ENCODE data around the gene DKK2.
"Not testable (repeated sequence)": the region's sequence is repeated elsewhere in the genome, so short reads cannot be mapped to it uniquely, and the experiment has no call there.

DKK2 gene

GRCh38 chr4:106951891-106952290 is 84.2 kb downstream of the DKK2 start:
- H3K27ac ChIP-seq, result no peak overlapping the region
- no peak for TF ChIP-seq ZFX (IDR thresholded peaks at IDR 0.05)
- TF ChIP-seq, protein P1, sequence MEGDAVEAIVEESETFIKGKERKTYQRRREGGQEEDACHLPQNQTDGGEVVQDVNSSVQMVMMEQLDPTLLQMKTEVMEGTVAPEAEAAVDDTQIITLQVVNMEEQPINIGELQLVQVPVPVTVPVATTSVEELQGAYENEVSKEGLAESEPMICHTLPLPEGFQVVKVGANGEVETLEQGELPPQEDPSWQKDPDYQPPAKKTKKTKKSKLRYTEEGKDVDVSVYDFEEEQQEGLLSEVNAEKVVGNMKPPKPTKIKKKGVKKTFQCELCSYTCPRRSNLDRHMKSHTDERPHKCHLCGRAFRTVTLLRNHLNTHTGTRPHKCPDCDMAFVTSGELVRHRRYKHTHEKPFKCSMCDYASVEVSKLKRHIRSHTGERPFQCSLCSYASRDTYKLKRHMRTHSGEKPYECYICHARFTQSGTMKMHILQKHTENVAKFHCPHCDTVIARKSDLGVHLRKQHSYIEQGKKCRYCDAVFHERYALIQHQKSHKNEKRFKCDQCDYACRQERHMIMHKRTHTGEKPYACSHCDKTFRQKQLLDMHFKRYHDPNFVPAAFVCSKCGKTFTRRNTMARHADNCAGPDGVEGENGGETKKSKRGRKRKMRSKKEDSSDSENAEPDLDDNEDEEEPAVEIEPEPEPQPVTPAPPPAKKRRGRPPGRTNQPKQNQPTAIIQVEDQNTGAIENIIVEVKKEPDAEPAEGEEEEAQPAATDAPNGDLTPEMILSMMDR (conservative IDR thresholded peaks at IDR 0.05), result no peak

- TF ChIP-seq, protein P1 (conservative IDR thresholded peaks at IDR 0.05), result no peak
- no peak for TF ChIP-seq ZFX (IDR thresholded peaks at IDR 0.05)
- H3K27ac ChIP-seq, result no peak overlapping the region
These were observed 94.3 kb downstream of the DKK2 start for GRCh38 chr4:106941841-106942240.

DNA sequence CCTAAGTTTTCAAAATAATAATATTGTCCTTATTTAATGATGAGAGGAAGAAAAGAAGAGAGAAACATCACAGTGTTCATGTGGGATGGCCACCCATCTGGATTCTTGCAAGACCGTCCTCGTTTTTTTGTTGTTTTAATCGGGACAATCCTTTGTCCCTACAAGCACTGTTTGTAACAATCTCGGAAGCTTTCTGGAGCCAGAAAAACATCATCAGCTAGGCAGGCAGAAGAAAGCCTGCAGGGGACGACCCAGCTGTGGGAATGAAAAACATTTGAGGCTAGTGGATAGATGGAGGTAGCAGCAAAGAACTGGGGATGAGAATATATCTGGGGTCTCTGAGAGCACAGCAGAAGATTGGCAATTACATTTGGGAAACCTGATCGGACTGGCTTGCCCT is 105.6 kb downstream of the DKK2 start:
- TF ChIP-seq, protein P1 (conservative IDR thresholded peaks at IDR 0.05), result no peak
- H3K27ac ChIP-seq, result no peak overlapping the region

DNA sequence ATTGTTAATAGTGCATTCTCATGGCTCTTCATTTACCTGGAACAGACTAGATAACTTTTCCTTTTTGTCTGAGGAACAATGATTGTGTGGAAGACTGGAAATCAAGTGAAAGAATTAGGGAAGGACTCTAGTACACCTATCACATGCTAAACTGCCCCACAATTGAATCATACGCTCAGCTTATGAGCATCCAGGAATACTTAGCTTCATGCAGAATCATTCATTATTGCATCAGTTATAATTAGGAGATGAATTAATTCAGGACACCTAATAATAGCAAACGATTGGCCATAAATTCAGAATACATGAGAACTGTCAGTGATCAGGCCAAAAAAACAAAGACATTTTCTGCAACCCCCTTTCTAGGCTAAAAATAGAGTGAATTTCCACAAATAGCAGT is 106.9 kb downstream of the DKK2 start:
- TF ChIP-seq, protein P1 (conservative IDR thresholded peaks at IDR 0.05), result no peak
- no peak for TF ChIP-seq ZFX (IDR thresholded peaks at IDR 0.05)
- no peak overlapping the region for H3K27ac ChIP-seq

DNA sequence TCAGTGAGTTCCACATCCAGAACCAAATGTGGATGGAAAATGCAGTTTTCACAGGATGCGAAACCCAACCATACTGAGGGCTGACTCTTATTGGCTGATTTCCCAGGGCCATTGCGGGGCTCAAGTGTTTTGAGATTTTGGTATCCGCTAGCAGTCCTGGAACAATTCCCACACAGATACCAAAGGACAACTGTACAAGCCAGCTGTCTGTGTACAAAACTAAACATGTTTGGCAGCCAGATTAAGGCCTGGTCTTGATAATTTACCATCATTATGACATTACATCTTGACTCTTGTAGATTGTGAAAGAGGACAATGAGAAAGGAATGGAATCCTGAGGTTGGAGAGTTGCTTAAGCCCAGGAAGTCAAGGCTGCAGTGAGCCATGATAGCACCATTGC is 121.9 kb downstream of the DKK2 start:
- TF ChIP-seq, protein P1 (conservative IDR thresholded peaks at IDR 0.05), result no peak
- no peak for TF ChIP-seq ZFX (IDR thresholded peaks at IDR 0.05)
- H3K27ac ChIP-seq, result no peak overlapping the region

DNA sequence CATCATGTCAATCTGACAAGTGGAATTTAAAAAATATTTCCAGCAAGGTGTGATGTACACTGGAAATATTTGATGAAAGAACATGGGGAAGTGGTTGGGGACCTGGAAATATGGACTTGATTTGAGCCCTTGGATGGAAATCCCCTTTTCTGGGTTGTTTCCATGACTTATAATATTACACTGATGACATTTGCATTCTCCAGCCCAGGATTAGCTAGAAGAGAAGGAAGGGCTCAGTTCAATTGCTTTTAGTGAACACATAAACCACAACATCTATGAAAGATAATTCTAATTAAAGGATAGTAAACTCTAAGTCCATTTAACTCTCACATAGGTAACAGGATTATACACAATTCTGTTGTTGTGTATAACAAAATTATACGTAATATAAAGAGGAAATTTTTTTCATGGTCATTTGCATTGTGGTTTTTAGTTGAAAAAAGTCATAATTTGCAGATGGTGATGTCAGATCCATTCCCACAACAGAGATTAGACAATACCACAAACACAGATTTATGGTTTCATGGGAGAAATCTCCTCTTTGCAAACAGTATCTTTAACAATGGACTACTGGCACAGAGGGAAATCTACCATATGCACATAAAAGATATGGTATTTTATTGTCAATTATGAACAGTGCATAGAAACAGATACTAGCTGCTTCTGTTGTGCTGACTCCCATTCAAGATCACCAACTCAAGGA is 126.5 kb downstream of the DKK2 start:
- no peak overlapping the region for H3K27ac ChIP-seq
- TF ChIP-seq, protein P1 (conservative IDR thresholded peaks at IDR 0.05), result no peak
- no peak for TF ChIP-seq ZFX (IDR thresholded peaks at IDR 0.05)

GRCh38 chr4:106908049-106908448 is 128.1 kb downstream of the DKK2 start:
- not testable (repeated sequence) for H3K27ac ChIP-seq

DNA sequence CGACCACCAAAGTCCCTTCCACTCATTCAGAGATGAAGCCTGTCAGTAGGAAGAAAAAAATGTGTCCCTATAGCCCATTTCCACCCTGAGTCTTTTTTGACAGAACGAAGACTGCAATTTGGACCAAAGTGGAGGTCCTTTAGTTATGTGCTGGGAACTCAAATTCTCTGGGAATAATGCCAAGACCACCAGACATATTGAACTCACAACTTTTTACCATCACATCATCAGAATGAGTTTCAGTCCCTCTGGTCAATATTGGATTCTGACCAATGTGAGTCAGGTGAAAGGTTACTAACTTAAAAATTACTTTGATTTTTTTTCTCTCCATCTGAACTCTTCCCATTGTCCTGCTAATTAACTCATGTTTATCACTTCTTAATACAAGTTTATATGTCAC is 128.9 kb downstream of the DKK2 start:
- TF ChIP-seq ZFX (IDR thresholded peaks at IDR 0.05), result no peak
- TF ChIP-seq, protein P1 (conservative IDR thresholded peaks at IDR 0.05), result no peak
- H3K27ac ChIP-seq, result no peak overlapping the region
